Measurements from ENCODE around the gene CST6.

The CST6 gene

DNA sequence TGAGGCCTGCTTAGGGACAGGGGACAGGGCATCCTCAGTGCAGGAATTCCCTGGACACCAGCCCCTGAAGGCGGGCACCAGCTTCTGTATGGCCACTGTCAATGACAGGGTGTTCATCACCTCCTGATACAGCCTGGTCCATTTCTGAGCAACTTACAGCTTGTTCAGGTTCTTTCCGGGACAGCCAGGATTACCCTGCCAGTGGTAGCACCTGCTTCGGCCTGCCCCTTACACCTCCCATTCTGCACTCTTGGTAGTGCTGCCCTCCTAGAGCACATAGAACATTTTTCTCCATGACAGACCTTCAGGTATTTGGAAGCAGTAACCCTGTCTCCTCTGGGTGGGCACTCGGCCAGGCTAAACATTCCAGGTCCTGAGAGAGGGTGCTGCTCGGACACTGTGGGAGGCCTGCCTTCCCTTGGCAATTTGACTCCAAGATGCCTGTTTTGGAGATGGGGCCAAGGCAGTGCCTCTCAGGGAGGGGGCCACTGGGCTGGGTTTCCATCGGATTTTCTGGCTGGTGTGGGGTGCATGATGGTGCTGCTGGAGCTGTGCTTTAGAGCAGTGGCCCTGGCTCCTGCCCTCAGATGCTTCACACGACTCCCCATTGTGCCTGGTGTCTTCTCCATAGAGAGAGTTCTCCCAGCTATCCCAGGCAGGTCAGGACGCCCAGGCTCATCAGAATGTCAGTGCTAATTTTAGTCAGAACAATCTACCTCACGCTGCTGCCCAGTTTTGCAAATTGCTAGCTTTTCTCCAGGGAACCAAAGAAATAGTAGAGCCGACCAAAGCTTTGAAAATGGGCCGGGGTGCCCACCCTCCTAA, 35.9 kb downstream of the CST6 start:
- DNase-seq (ENCODE audit: low read depth in 3 of 3) = no peak

DNA sequence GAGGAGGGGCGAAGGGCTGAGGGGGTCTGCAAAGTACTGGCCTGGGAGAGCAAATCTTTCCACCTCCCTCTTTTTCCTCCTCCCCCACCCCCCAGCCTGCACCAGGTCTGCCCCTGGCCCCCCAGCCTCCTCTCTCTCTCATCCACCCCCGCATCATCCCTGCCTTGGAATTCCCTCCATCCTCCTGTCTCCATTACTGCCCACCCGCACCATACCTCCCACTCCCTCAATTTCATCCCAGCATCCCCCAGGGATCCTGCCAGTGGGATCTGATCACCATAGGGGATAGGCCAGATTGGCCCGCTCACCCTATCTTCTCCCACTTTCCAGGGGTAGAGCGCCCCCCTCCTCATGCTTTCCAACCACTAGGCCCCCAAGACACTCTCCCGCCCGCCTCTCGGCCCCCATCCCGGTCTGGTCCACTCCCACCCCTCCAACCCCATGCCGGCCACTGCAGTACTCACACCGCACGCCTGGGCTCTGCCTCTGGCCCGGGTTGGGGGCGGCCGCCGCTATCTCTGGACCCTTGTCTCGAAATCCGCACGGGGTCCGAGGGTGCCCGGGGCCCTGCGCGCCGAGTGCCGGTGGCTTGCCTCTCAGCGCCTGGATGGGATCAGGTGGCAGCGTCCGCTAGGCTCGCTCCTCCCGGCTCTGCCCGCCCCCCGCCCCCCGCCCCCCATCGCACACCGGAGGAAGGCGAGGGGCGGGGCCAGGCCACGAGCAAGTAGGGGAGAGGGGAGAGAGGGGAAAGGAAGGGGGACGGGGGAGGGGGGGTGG, 36.9 kb downstream of the CST6 start, which contains the start of gene GAL3ST3:
TSS of gene GAL3ST3 (minus strand) at position 615 of the 777 bp plus-strand sequence. CDS start 3,746 bp downstream, outside the sequence.
- DNase-seq (ENCODE audit: low read depth in 3 of 3) = no peak

DNA sequence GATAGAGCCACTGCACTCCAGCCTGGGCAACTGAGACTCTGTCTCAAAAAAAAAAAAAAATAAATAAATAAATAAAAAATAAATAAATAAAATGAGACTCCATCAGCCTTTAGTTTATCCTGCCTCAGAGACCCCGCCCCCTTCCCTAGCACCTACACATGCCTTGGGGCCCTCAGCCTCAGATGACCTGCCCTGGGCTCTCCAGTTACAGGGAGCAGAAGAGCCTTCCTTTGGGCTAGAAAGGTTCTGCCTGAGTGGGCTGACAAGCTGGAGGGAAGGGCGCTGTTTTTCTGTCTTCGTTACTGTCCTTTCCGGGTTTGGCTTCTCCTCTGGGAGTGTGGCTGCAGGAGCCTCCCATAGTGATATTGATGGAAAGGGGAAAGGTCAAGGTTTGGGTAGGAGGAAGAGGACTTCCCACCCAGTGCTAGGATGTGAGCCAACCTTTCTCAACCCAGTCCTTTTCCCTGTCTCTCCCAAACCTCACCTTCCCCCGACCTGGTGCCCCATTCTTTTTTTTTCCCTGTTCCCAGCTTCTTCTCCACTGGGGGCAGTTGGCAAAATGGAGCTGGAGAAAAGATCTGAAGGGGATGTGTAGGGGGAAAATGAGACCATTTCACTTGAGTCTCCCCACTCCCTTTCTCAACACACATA, 38.9 kb downstream of the CST6 start:
- no peak for DNase-seq (ENCODE audit: low read depth in 3 of 3)

DNA sequence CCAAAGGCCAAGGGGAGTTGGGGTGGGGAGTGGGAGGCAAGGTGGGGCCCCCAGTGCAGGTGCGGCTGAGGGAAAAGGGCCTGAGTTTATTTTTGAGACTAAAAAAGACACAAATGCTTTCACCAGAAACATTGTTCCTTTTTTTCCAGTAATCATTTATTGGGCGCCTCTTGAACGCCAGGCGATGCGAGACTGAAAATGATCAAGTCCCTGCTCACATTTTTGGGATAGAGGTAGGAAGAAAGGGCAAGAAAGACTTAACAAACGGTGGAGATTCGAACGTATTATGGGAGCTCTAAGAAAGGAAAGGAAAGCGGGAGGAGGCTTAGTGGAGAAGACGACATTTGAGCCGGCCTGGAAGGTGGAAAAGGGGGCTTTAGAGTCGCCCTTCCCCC, 39.6 kb downstream of the CST6 start:
- no peak for DNase-seq (ENCODE audit: low read depth in 3 of 3)

DNA sequence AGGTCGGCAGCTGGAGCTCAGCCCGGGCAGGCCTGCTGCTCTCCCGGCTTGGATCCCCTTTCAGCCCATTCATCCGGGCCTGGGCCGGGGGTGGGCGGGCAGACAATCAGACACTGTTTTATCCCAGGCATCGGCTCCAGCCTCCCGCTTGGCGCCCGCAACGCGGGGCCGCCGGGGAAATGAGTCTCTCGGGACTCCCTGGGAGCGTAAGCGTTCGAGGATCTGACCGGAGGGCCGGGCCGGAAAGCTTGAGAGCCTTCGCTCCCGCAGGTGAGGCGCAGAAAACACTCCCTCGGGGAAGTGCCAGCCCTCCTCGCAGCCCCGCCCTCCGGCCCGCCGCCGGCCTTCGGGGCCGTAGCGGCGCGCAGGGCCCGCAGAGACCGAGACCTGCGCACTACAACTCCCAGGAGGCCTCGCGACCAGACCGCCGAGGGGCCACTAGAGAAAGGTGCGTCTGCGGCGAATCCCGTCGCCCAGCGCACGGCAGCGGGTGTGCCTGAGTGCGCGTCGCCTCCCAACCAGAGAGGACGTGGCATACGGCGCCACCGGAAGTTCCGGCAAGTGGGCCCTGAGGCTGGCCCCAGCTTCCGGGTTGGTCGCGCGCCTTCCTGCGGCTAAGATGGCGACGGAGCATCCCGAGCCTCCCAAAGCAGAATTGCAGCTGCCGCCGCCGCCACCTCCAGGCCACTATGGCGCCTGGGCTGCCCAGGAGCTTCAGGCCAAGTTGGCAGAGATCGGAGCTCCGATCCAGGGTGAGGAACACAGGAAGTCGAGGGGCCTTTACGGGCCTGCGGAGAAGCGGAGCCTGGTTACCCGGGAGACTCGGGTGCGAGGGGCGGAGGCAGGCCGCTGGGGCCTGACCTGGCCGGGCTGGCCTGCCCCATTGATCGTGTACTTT, 40.2 kb downstream of the CST6 start, which contains the start of gene SF3B2:
TSS of gene SF3B2 (plus strand) at position 599 of the 898 bp plus-strand sequence. CDS start at position 620, 21 bp downstream.
- DNase-seq (ENCODE audit: low read depth in 3 of 3) = peak; percentile 80 to 91 (median 86)

DNA sequence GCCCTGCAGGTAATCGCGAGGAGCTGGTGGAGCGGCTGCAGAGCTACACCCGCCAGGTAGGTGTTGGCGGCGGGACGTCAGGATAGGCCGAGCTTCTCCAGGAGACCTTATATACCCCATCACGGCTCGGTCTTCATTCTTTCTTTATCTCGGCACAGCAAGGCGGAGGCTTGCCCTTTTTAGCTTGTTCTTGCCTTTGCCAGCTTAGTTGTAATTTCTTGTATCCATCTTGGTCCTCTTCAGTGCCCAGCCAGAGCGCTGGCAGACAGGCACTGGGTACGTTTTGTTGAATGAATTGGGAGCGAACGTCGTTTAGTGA, 40.8 kb downstream of the CST6 start:
- no peak for DNase-seq (ENCODE audit: low read depth in 3 of 3)

DNA sequence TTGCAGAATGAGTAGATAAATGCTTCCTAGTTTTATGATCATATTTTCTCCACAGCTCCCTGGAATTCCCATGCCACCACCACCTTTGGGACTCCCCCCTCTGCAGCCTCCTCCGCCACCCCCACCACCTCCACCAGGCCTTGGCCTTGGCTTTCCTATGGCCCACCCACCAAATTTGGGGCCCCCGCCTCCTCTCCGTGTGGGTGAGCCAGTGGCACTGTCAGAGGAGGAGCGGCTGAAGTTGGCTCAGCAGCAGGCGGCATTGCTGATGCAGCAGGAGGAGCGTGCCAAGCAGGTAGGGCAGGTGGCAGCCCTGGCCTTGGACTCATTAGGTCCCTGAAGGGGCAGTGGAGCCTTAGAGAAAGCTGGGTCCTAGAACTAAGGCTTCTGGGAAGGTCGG, 43.2 kb downstream of the CST6 start:
- no peak for DNase-seq (ENCODE audit: low read depth in 3 of 3)

DNA sequence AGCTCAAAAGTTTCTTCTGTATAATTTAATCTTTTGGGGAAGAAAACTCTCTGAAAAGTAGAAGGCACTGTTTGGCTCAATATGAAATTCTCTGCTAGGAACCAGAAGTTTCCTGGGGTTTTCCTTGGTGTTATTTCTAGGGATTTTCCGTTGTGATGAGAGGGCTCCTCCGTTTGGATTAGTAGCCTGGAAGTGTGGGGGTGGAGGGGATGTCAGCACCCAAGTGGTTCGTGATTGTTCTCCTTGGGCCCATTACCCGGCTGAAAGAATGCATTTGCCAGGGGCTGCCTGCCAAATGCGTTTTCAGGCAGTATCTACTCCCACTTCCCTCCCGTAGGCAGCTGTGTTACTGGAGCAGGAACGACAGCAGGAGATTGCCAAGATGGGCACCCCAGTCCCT, 44.7 kb downstream of the CST6 start:
- DNase-seq (ENCODE audit: low read depth in 3 of 3) = no peak

DNA sequence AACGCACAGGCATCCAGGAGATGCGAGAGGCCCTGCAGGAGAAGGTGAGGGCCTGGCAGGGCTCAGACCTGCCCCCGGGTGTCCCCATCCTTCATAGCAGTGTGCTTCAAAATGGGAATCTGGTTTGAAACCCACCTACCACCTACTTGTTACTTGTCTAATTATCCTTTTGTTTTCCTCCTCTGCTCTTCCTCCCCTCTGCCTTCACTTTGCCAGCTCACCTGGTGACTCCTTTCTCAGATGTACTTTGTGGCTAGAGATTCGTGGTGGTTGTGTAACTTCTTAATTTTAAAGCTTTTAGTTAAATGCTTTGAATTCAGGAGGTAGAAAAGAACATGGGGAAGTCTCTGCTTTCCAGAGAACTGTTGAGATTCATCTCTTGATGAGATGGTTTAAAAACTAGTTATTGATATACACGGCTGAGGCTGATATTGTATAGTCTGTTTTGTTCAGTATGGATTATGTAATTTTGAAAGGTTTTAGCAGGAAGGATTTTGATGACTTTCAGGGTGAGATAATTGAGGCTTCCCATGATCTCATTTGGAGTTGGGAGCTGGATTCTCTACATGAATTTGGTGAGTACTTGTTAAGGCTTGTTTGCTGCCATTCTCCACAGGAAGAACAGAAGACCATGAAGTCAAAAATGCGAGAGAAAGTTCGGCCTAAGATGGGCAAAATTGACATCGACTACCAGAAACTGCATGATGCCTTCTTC, 48.3 kb downstream of the CST6 start:
- no peak for DNase-seq (ENCODE audit: low read depth in 3 of 3)

DNA sequence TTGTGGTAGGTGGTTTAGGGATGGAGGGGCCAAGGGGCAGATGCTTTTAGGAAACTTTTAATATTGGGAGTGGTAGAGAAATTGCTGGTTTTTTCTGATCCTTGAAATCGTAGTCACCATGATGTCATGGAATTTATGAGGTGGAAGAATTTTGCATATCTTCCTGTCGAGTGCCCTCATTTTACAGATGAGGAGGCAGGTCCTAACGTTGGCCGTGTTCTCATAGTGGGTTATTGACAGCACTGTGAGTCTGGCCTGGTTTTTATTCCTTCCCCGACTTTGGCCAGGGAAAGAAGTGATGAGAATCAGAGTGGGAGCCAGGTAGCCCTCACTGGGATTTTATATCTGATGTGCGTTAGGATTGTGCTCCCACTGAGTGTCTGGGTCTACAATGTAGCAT, 49.5 kb downstream of the CST6 start:
- DNase-seq (ENCODE audit: low read depth in 3 of 3) = no peak

DNA sequence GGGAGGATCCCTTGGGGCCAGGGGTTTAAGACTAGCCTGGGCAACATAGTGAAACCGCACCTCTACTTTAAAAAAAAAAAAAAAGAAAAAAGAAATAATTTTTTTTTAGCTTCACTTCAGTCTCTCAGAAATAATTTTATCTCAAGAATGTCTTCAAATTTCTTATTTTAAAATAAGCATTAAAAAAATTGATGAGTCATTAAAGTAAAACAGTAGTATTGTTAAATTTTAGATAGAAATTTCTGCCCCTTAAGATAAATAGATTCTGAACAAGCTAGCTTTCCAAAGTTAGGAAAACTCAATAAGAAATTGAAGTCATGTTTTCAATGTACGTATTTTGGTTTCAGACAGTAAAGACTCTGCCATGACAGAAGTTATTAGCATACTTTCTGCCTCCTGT, 50.6 kb downstream of the CST6 start:
- DNase-seq (ENCODE audit: low read depth in 3 of 3) = no peak
